ENCODE data around the gene ZNF362. TPM values are rescaled to one million over a fixed set of nuclear protein-coding genes. Genes with fewer than 3 reads are reported as not detected.

Gene ZNF362
- total and polyA plus RNA-seq, 2 of the 13 experiments (the other 11 are each of a cell fraction or from before 2014, with no cell fraction given), result 8.3 to 14.2 TPM

DNA sequence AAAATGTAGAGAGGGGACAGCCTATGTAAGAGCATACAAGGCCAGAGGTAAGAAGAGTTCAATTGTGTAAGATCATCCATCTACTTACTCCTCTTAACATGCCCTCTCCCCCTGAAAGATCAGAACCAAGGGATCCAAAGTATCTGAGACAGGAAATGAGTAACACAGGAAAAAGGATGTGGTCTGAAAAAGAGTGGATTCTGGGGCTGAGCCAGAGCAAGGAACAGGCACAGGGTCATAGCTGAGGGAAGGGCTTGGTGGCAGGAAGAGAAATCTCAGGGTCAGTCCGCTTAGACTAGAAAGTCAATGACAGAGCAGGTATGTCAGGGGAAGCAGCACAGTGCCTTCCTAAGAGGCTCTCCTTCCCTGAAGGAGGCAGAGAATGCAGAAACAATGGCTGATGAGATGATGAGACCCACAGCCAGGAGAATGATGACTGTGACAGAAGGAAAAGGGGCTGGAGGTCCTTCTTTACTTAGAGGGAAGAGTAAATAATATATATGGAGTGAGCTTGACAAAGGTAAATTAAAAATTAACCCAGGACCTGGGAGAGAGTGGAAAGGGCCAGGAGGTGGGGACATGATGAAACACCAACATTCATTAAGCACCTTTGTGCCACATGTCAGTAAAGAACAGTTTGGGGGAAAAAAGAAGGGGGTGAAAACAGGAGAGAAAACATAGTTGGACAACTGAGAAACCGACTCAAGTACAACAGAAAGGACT, 90.8 kb downstream of the ZNF362 start (continued):
- TF ChIP-seq, protein P1, sequence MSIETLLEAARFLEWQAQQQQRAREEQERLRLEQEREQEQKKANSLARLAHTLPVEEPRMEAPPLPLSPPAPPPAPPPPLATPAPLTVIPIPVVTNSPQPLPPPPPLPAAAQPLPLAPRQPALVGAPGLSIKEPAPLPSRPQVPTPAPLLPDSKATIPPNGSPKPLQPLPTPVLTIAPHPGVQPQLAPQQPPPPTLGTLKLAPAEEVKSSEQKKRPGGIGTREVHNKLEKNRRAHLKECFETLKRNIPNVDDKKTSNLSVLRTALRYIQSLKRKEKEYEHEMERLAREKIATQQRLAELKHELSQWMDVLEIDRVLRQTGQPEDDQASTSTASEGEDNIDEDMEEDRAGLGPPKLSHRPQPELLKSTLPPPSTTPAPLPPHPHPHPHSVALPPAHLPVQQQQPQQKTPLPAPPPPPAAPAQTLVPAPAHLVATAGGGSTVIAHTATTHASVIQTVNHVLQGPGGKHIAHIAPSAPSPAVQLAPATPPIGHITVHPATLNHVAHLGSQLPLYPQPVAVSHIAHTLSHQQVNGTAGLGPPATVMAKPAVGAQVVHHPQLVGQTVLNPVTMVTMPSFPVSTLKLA (IDR thresholded peaks at IDR 0.05), result peak; percentile 34; the same call in 1 of the 2 replicates
- TF ChIP-seq WIZ (CRISPR knock-in tag; IDR thresholded peaks at IDR 0.05) (no peak), NRL (CRISPR knock-in tag; IDR thresholded peaks at IDR 0.05; ENCODE audit: borderline replicate concordance) (no peak), ETV5 (CRISPR knock-in tag; IDR thresholded peaks at IDR 0.05; ENCODE audit: borderline replicate concordance) (peak; percentile 95), HMG20B (CRISPR knock-in tag; conservative IDR thresholded peaks at IDR 0.05) (peak; percentile 44; the same call in 1 of the 2 replicates), ZNF468 (CRISPR knock-in tag; IDR thresholded peaks at IDR 0.05) (no peak), RXRB (CRISPR knock-in tag; IDR thresholded peaks at IDR 0.05; ENCODE audit: borderline replicate concordance) (peak; percentile 75), ZNF530 (CRISPR knock-in tag; IDR thresholded peaks at IDR 0.05; ENCODE audit: low read depth) (no peak), ZNF772 (CRISPR knock-in tag; IDR thresholded peaks at IDR 0.05) (no peak; the same call in 1 of the 2 replicates), ZNF629 (CRISPR knock-in tag; conservative IDR thresholded peaks at IDR 0.05) (no peak), ZBTB7B (CRISPR knock-in tag; IDR thresholded peaks at IDR 0.05) (peak; percentile 39; the same call in 1 of the 2 replicates), ZNF432 (CRISPR knock-in tag; IDR thresholded peaks at IDR 0.05; ENCODE audit: borderline replicate concordance) (no peak), ZNF891 (CRISPR knock-in tag; IDR thresholded peaks at IDR 0.05) (no peak), ZNF768 (CRISPR knock-in tag; IDR thresholded peaks at IDR 0.05) (no peak), SPEN (CRISPR knock-in tag; IDR thresholded peaks at IDR 0.05; ENCODE audit: low read depth) (no peak)
- TF ChIP-seq, protein P2, sequence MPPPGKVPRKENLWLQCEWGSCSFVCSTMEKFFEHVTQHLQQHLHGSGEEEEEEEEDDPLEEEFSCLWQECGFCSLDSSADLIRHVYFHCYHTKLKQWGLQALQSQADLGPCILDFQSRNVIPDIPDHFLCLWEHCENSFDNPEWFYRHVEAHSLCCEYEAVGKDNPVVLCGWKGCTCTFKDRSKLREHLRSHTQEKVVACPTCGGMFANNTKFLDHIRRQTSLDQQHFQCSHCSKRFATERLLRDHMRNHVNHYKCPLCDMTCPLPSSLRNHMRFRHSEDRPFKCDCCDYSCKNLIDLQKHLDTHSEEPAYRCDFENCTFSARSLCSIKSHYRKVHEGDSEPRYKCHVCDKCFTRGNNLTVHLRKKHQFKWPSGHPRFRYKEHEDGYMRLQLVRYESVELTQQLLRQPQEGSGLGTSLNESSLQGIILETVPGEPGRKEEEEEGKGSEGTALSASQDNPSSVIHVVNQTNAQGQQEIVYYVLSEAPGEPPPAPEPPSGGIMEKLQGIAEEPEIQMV (CRISPR knock-in tag; IDR thresholded peaks at IDR 0.05; ENCODE audit: low read depth), result no peak
- TF ChIP-seq, protein P3, sequence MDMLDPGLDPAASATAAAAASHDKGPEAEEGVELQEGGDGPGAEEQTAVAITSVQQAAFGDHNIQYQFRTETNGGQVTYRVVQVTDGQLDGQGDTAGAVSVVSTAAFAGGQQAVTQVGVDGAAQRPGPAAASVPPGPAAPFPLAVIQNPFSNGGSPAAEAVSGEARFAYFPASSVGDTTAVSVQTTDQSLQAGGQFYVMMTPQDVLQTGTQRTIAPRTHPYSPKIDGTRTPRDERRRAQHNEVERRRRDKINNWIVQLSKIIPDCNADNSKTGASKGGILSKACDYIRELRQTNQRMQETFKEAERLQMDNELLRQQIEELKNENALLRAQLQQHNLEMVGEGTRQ (IDR thresholded peaks at IDR 0.05; ENCODE audit: low read depth, low read length), result no peak
- TF ChIP-seq, protein P3 (CRISPR knock-in tag; IDR thresholded peaks at IDR 0.05; ENCODE audit: borderline replicate concordance), result no peak
- TF ChIP-seq, protein P4, sequence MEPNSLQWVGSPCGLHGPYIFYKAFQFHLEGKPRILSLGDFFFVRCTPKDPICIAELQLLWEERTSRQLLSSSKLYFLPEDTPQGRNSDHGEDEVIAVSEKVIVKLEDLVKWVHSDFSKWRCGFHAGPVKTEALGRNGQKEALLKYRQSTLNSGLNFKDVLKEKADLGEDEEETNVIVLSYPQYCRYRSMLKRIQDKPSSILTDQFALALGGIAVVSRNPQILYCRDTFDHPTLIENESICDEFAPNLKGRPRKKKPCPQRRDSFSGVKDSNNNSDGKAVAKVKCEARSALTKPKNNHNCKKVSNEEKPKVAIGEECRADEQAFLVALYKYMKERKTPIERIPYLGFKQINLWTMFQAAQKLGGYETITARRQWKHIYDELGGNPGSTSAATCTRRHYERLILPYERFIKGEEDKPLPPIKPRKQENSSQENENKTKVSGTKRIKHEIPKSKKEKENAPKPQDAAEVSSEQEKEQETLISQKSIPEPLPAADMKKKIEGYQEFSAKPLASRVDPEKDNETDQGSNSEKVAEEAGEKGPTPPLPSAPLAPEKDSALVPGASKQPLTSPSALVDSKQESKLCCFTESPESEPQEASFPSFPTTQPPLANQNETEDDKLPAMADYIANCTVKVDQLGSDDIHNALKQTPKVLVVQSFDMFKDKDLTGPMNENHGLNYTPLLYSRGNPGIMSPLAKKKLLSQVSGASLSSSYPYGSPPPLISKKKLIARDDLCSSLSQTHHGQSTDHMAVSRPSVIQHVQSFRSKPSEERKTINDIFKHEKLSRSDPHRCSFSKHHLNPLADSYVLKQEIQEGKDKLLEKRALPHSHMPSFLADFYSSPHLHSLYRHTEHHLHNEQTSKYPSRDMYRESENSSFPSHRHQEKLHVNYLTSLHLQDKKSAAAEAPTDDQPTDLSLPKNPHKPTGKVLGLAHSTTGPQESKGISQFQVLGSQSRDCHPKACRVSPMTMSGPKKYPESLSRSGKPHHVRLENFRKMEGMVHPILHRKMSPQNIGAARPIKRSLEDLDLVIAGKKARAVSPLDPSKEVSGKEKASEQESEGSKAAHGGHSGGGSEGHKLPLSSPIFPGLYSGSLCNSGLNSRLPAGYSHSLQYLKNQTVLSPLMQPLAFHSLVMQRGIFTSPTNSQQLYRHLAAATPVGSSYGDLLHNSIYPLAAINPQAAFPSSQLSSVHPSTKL (CRISPR knock-in tag; IDR thresholded peaks at IDR 0.05), result peak; percentile 63

All from HepG2 (cell line).